Endothelial cell of umbilical vein (primary cell): ENCODE data around the gene MGAT1. TPM values are rescaled to one million over a fixed set of nuclear protein-coding genes. Genes with fewer than 3 reads are reported as not detected.

Source experiments
- BruUV-seq: library from RNA; stranded (reverse); fragments of 400-500 nt; replicated peaks from 2 replicates; lab custom pipeline; 2021; lab: Mats Ljungman, UMichigan
- CTCF ChIA-PET: fragments of 300-600, 350-600 bp; sonication (Branson Sonifier 250); formaldehyde crosslinking; loops from one replicate; lab custom pipeline; 2021; ENCODE audit warnings: antibody characterized with exemption, inconsistent platforms; lab: Charles Lee
- POLR2A ChIA-PET: fragments of 300-600, 350-600 bp; sonication (Branson Sonifier 250); formaldehyde crosslinking; loops from one replicate; lab custom pipeline; 2021; ENCODE audit warnings: antibody characterized with exemption, inconsistent platforms; lab: Charles Lee
- DNase-seq: peaks from one replicate; pipeline ENCODE4 v3.0.0-alpha.2; 2011; ENCODE audit warnings: low read depth, low spot score
- FAIRE-seq: peaks from 2 replicates; lab custom pipeline; 2011; peaks lifted over from hg19 to GRCh38; lab: Jason Lieb, UNC
- H2AFZ ChIP-seq: 2 replicates; pipeline ENCODE4 v1.6.0; 2012; ENCODE audit warnings: low read depth, low read length, control low read depth, inconsistent platforms
- H3K27ac ChIP-seq: 2 replicates; pipeline ENCODE4 v1.5.1; 2011; ENCODE audit warnings: low read depth, mild to moderate bottlenecking, control low read depth, low read length, moderate library complexity; ENCODE audit not compliant: insufficient read depth
- H3K27me3 ChIP-seq, 2 experiments: 2 replicates each; pipeline versions ENCODE4 v1.6.0 to v1.6.1; 2011; ENCODE audit warnings: low read length in 2 of 2, mixed read lengths in 1 of 2; ENCODE audit not compliant: control insufficient read depth in 2 of 2, insufficient read depth in 2 of 2
- H3K36me3 ChIP-seq, 2 experiments: 2 replicates in 1 of 2; 3 replicates in 1 of 2; pipeline ENCODE4 v1.5.1; 2011; ENCODE audit warnings: low read length in 2 of 2, mild to moderate bottlenecking in 1 of 2, moderate library complexity in 1 of 2; ENCODE audit not compliant: control insufficient read depth in 2 of 2, insufficient read depth in 2 of 2; ENCODE audit errors: extremely low read depth in 1 of 2
- H3K4me1 ChIP-seq: 3 replicates; pipeline ENCODE4 v1.5.1; 2011; ENCODE audit warnings: mild to moderate bottlenecking, low read length; ENCODE audit not compliant: control insufficient read depth, insufficient read depth; ENCODE audit errors: extremely low read depth
- H3K4me2 ChIP-seq: 2 replicates; pipeline ENCODE4 v1.6.1; 2011; ENCODE audit warnings: low read length, control low read depth, mixed read lengths; ENCODE audit not compliant: insufficient read depth
- H3K4me3 ChIP-seq, 3 experiments: fragments of 200-600 bp in 1 of 3; sonication (generic), shearing (Covaris generic) in 1 of 3; replicated peaks in 1 of 3; 2 replicates each; pipeline ENCODE4 v1.5.1; 2011 to 2016; ENCODE audit warnings: control low read depth in 3 of 3, low read length in 3 of 3, mild to moderate bottlenecking in 2 of 3, inconsistent platforms in 1 of 3, low read depth in 1 of 3, moderate library complexity in 1 of 3; ENCODE audit not compliant: insufficient read depth in 1 of 3
- H3K79me2 ChIP-seq: 2 replicates; pipeline ENCODE4 v1.6.0; 2012; ENCODE audit warnings: low read length, inconsistent platforms; ENCODE audit not compliant: control insufficient read depth, insufficient read depth
- H3K9ac ChIP-seq: replicated peaks from 2 replicates; pipeline ENCODE3; 2011; ENCODE audit warnings: low read length, control low read depth; ENCODE audit not compliant: insufficient read depth; ENCODE audit errors: extremely low read depth
- H3K9me1 ChIP-seq: replicated peaks from 3 replicates; pipeline ENCODE4 v1.6.0; 2011; ENCODE audit warnings: mild to moderate bottlenecking, low read length; ENCODE audit not compliant: control insufficient read depth, insufficient read depth; ENCODE audit errors: extremely low read depth
- H3K9me3 ChIP-seq: replicated peaks from 2 replicates; pipeline ENCODE4 v1.5.1; 2012; ENCODE audit warnings: low read length, inconsistent platforms; ENCODE audit not compliant: control insufficient read depth, insufficient read depth
- H4K20me1 ChIP-seq: replicated peaks from 2 replicates; pipeline ENCODE3; 2011; ENCODE audit warnings: mild to moderate bottlenecking, low read length; ENCODE audit not compliant: control insufficient read depth, insufficient read depth; ENCODE audit errors: extremely low read depth
- CTCF ChIP-seq, 2 donors: IDR thresholded peaks; 1 replicate in 1 of 2; 2 replicates in 1 of 2; pipeline ENCODE4 v1.5.1; 2011; ENCODE audit warnings: low read length in 2 of 2, mild to moderate bottlenecking in 2 of 2, moderate library complexity in 2 of 2, control low read depth in 1 of 2, inconsistent platforms in 1 of 2, low read depth in 1 of 2; ENCODE audit not compliant: insufficient read depth in 1 of 2; ENCODE audit errors: extremely low read depth in 1 of 2
- FOS ChIP-seq: IDR thresholded peaks from 2 replicates; pipeline ENCODE4 v1.6.1; 2011; ENCODE audit warnings: mild to moderate bottlenecking, low read length, moderate library complexity, borderline replicate concordance; ENCODE audit not compliant: insufficient read depth
- MYC ChIP-seq: IDR thresholded peaks from one replicate; pipeline ENCODE4 v1.6.1; 2011; ENCODE audit warnings: mild to moderate bottlenecking, low read depth, low read length
- dilution Hi-C: fragments of 300-500 bp; cut with MboI; formaldehyde crosslinking; loops from one replicate; pipeline ENCODE4 v1.15.0; 2019; ENCODE audit warnings: low sequenced_read_pairs; ENCODE audit not compliant: extremely low pct_ligation_motif_present
- intact Hi-C: fragments of 100-400 bp; cut with micrococcal nuclease; formaldehyde crosslinking; loops from one replicate; pipeline ENCODE4 v1.10.0; 2022
- polyA plus RNA-seq, 4 experiments: library from polyadenylated mRNA; depleted of rRNA in 3 of 4; stranded (reverse) in 3 of 4; unstranded in 1 of 4; fragments of >200 nt; gene quantifications; 2 replicates each; pipeline versions ENCODE4 v1.2.1 to v1.2.3, GENCODE V29; 2011 to 2012; ENCODE audit warnings: missing spikeins in 1 of 4
- total RNA-seq: library from RNA; stranded (reverse); gene quantifications from 2 replicates; pipeline ENCODE4 v1.2.3, GENCODE V29; 2021

Gene MGAT1
- total and polyA plus RNA-seq, 2 donors (not counting 3 experiments of a cell fraction or from before 2014, with no cell fraction given): 123 to 126 TPM

- intact Hi-C loops (loop anchor here (1.0 to 10.0 kb wide), 5 partner anchors 7 to 315 kb away; partner anchors contain the start of genes CNOT6, FLT4, MGAT1 and ZFP62), dilution Hi-C loops (no loop called here)
- Histone ChIP-seq H3K27me3 (no peaks in the 10 kb centered on the region), H3K4me1 (peaks cover 41% of the 10 kb centered on the region), H3K4me2 (peak overlapping the region; percentile 77), H4K20me1 (no peaks in the 10 kb centered on the region), H3K27ac (peak overlapping the region; percentile 88), H3K9ac (peak overlapping the region; percentile 77), H2AFZ (peak overlapping the region; percentile 91), H3K79me2 (peaks cover 11% of the 10 kb centered on the region), H3K36me3 (no peaks in the 10 kb centered on the region), H3K9me1 (no peaks in the 10 kb centered on the region), H3K9me3 (no peaks in the 10 kb centered on the region), H3K4me3 (peak overlapping the region; percentile 43 to 71 (median 68))
- CTCF ChIA-PET: interaction anchor here (0.8 to 2.5 kb wide), 3 partner anchors 7 to 60 kb away, joined by 4 to 14 read pairs (median 5); partner anchors contain the start of gene MGAT1
- no TSS peak for BruUV-seq
- POLR2A ChIA-PET: interaction anchor here (0.8 to 1.5 kb wide), 3 partner anchors 8 to 52 kb away, joined by 3 to 6 read pairs (median 3); partner anchors contain the start of gene ZFP62
- TF ChIP-seq MYC: peak; percentile 10
- TF ChIP-seq CTCF (IDR thresholded peaks at IDR 0.05; ENCODE audit: extremely low read depth in 1 of 2, insufficient read depth in 1 of 2, low read depth in 1 of 2, low read length in 2 of 2): no peak
- TF ChIP-seq FOS: no peak
- FAIRE-seq (no peak), DNase-seq (peak; percentile 76)
Measured at GRCh38 chr5:180809403-180810209, 7.0 kb upstream of the MGAT1 start.
